ENCODE measurements around the gene ACADVL.

GRCh38 chr17:7249214-7249613 lies 29.5 kb downstream of the ACADVL start:
- TF ChIP-seq POLR2AphosphoS5 (IDR thresholded peaks at IDR 0.05; ENCODE audit: borderline replicate concordance, low read depth, low read length), result no peak
- TF ChIP-seq EZH2 (IDR thresholded peaks at IDR 0.05), result no peak
- no peak for TF ChIP-seq FOXP2 (optimal IDR thresholded peaks at IDR 0.05; ENCODE audit: control extremely low read depth, extremely low read length, insufficient read depth)
